Measurements from ENCODE around the gene CD22. TPM values are rescaled to one million over a fixed set of nuclear protein-coding genes. Genes with fewer than 3 reads are reported as not detected.

The CD22 gene
- total RNA-seq, 1 donor from 2014 or later: 19.1 TPM

DNA sequence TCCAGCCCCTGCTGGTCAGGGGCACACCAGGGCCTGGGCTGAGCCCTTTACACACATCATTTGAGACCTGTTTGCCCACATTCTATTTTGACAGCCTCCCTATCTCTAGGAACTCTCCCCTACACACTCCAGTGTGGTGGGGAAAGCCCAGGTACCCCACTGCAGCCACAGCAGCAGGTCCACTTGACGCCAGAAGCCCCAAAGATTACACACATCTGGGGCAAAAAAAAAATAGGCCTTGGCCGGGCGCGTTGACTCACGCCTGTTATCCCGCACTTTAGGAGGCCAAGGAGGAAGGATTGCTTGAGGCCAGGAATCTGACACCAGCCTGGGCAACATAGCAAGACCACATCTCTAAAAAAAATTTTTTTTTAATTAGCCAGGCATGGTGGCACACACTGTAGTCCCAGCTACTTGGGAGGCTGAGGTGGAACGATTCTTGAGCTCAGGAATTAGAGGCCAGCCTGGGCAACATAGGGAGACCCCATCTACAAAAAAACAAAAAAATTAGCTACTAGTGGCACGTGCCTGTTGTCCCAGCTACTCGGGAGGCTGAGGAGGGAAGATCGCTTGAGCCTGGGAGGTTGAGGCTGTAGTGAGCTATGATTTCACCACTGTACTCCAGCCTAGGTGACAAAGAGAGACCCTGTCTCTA is 18.0 kb upstream of the CD22 start:
- TF ChIP-seq, protein P1, sequence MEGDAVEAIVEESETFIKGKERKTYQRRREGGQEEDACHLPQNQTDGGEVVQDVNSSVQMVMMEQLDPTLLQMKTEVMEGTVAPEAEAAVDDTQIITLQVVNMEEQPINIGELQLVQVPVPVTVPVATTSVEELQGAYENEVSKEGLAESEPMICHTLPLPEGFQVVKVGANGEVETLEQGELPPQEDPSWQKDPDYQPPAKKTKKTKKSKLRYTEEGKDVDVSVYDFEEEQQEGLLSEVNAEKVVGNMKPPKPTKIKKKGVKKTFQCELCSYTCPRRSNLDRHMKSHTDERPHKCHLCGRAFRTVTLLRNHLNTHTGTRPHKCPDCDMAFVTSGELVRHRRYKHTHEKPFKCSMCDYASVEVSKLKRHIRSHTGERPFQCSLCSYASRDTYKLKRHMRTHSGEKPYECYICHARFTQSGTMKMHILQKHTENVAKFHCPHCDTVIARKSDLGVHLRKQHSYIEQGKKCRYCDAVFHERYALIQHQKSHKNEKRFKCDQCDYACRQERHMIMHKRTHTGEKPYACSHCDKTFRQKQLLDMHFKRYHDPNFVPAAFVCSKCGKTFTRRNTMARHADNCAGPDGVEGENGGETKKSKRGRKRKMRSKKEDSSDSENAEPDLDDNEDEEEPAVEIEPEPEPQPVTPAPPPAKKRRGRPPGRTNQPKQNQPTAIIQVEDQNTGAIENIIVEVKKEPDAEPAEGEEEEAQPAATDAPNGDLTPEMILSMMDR (IDR thresholded peaks at IDR 0.05): no peak
- Histone ChIP-seq H3K36me3 (no peaks in the 10 kb centered on the region), H3K4me1 (no peaks in the 10 kb centered on the region), H3K4me3 (no peak overlapping the region), H3K27me3 (ENCODE audit: low read depth) (no peaks in the 10 kb centered on the region), H3K27ac (no peak overlapping the region), H3K9me3 (no peaks in the 10 kb centered on the region)
- DNase-seq (no peak), ATAC-seq (no peak)
- intact Hi-C loops (cut with DNase I): no loop called here

DNA sequence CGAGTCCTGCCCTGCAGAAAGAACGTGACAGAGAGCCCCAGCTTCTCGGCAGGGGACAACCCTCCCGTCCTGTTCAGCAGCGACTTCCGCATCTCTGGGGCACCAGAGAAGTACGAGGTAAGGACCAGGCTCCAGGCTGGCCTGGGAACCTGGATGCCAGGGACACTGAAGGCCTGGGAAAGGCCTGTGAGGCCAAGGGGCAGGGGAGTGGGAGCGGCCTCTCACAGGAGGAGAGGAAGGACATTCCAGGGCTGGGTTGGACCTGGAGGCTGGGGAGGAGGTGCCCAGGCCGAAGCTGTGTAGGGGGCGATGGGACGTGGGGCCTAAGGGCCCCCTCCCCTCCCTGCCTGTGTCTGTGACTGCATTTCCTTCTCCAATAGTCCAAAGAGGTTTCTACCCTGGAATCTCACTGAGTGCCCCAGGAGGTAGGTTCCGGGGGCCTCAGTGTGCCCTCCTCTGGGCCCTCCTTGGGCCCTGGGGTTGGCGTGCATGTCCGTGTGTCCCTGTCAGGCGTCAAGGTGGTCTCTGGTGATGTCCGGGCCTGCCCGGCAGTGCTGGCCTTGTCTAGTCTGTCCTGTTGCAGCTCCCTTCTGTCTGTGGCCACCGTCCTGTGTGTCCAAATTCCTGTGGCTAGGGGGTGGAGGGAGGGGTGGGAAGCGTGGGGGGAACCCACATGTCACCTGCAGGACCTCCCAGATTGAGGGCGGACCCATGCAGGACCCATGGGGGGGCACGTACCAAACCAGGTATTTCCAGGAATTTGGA is 16.9 kb upstream of the CD22 start:
- H3K27me3 ChIP-seq (ENCODE audit: low read depth): no peaks in the 10 kb centered on the region
- ATAC-seq (peak; percentile 15 to 41), DNase-seq (no peak)
- H3K4me1 ChIP-seq: peaks cover 2% of the 10 kb centered on the region
- no peaks in the 10 kb centered on the region for H3K9me3 ChIP-seq
- intact Hi-C loops (cut with DNase I): no loop called here
- H3K27ac ChIP-seq: no peak overlapping the region
- no peaks in the 10 kb centered on the region for H3K36me3 ChIP-seq
- H3K4me3 ChIP-seq: no peak overlapping the region
- TF ChIP-seq, protein P1 (IDR thresholded peaks at IDR 0.05): no peak

DNA sequence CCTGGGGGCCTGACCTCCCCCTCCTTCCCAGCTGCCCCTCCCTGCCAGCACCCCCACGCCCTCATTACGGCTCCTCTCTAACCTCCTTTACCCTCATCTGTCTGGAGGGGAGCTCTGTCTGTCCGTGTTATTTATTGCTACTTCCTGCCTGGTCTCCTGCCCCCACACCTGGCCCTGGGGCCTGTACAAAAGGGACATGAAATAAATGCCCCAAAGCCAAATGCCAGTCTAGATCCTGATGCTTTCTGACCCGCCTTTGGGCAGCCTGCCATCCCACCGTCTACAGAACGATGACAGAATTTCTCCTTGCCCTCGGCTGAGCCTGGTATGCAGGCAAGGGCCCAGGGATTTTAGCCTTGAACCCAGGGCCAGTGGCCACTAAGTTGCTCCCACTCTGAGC is 15.4 kb upstream of the CD22 start:
- DNase-seq: no peak
- no peaks in the 10 kb centered on the region for H3K9me3 ChIP-seq
- ATAC-seq: no peak
- H3K27ac ChIP-seq: no peak overlapping the region
- intact Hi-C loops (cut with DNase I): no loop called here
- H3K36me3 ChIP-seq: no peaks in the 10 kb centered on the region
- H3K4me3 ChIP-seq: no peak overlapping the region
- TF ChIP-seq, protein P1 (IDR thresholded peaks at IDR 0.05): no peak
- no peaks in the 10 kb centered on the region for H3K27me3 ChIP-seq (ENCODE audit: low read depth)
- H3K4me1 ChIP-seq: peaks cover 14% of the 10 kb centered on the region

DNA sequence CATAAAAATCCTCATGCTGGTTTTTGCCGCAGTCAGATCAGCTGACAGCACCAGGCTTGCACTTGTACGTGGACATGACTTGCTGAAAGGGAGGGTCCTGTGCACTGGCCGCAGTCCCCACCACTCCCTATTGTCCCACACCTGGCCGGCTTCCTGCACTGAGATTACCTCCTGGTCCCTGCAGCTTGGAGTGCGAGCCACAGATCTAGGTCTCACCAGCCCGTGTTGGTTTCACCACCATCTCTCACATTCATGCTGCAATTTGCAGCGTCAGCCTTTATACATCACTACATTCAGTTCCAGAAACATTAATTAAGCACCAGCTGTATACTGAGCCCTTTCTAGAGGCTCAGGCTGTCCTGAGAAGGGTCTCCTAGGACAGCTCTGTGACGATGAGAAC is 15.0 kb upstream of the CD22 start:
- H3K4me1 ChIP-seq: peaks cover 19% of the 10 kb centered on the region
- no peaks in the 10 kb centered on the region for H3K27me3 ChIP-seq (ENCODE audit: low read depth)
- TF ChIP-seq, protein P1 (IDR thresholded peaks at IDR 0.05): no peak
- DNase-seq (no peak), ATAC-seq (no peak)
- H3K4me3 ChIP-seq: no peak overlapping the region
- intact Hi-C loops (cut with DNase I): no loop called here
- no peaks in the 10 kb centered on the region for H3K36me3 ChIP-seq
- H3K27ac ChIP-seq: no peak overlapping the region
- H3K9me3 ChIP-seq: no peaks in the 10 kb centered on the region

DNA sequence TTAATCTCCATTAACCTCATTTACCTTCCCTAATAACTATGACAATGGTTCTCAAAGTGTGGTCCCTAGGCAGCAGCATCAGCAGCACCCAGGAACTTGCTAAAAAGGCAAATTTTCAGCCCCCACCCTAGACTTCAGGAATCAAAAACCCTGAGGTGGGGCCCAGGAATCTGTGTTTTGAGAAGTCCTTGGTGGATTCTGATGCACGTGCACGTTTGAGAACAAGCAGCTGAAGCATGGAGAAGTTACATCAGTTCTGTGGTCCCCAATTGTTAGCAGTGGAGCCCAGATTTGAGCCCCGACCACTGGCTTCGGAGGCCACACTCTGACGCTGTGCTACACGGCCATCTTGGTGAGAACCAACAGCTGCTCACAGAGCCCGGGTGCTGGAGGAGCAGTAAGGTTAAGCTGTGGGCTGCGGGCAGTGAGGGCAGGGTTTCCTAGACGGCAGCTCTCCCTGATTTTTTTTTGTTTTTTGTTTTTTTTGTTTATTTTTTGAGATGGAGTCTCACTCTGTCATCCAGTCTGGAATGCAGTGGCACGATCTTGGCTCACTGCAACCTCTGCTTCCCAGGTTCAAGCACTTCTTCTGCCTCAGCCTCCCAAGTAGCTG is 14.0 kb upstream of the CD22 start:
- Histone ChIP-seq H3K27me3 (ENCODE audit: low read depth) (no peaks in the 10 kb centered on the region), H3K9me3 (no peaks in the 10 kb centered on the region), H3K4me3 (no peak overlapping the region), H3K36me3 (no peaks in the 10 kb centered on the region), H3K27ac (no peak overlapping the region), H3K4me1 (peaks cover 20% of the 10 kb centered on the region)
- intact Hi-C loops (cut with DNase I): no loop called here
- TF ChIP-seq, protein P1 (IDR thresholded peaks at IDR 0.05): no peak
- no peak for DNase-seq
- ATAC-seq: no peak

All from lower lobe of right lung (tissue), 2 donors.